HG02623 (cell line): ENCODE data around the gene FRMD5.
"Not testable (repeated sequence)": the region's sequence is repeated elsewhere in the genome, so short reads cannot be mapped to it uniquely, and the experiment has no call there.

ENCODE experiments used
- ATAC-seq: cut with Tn5 transposase; IDR thresholded peaks from one replicate; pipeline ENCODE4 v1.9.1; 2021; ENCODE audit warnings: moderate library complexity; ENCODE audit not compliant: unreplicated experiment

Gene FRMD5

DNA sequence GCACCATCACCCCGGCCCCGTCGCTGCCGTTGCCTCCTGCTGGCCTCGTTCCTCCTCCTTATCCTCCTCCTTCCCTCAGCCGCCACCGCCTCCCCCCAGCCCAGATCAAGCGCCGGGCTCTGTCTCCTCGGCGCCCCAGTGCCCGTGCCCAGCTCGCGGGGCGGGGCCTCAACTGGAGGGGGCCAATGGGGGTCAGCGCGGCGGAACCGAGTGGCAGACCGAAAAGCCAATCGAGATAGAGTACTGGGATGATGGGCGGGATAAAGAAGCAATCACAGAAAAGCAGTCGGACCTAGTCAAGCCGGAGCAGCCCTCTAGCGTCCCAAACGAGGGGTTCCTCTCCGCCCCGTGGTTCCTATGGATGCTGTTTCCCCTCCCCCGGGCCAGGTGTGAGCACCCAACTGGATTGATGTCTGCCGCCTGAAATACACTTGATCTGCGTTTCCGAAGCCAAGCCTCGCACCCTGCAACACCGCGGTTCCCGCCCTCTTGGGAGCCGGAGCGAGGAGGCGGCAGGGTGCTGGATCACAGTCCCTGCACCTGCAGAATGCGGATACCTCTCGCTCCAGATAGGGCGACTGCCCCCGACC, at the start of gene FRMD5:
TSS of gene FRMD5 (minus strand) at position 121 of the 590 bp plus-strand sequence.
- ATAC-seq, result peak; percentile 95

DNA sequence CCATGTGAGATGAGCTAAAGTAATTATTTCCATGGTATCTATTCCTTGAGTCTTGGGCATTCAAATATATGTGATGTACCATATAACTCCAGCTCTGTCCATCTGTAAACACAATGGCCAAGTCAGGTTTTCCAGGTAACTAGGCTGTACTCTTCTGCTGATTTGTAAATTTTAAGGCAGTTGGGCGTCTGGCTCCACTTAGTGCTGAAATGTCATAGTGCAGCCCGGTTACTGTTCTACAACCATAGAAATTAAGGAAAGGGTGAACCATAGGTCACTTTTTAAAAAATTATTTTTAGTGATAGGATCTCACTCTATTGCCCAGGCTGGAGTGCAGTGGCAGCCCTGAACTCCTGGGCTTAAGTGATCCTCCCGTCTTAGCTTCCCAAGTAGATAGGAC, 48.8 kb upstream of the FRMD5 start:
- no peak for ATAC-seq

DNA sequence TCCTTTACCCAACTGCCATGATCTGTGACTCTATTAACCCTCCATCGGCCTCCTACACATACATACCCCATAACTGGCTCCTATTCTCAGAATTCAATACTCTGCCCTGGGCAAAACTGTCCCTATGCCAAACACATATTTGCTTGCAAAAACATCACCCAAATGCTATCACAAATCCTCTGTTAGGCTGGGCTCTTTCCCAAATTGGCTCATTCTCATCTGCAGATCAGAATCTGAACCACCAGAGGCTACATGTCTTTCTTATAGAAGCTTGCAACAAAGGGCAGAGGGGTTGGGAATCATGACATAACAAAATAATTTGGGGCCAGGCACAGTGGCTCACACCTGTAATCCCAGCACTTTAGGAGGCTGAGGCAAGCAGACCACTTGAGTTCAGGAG, 48.1 kb upstream of the FRMD5 start:
- no peak for ATAC-seq

DNA sequence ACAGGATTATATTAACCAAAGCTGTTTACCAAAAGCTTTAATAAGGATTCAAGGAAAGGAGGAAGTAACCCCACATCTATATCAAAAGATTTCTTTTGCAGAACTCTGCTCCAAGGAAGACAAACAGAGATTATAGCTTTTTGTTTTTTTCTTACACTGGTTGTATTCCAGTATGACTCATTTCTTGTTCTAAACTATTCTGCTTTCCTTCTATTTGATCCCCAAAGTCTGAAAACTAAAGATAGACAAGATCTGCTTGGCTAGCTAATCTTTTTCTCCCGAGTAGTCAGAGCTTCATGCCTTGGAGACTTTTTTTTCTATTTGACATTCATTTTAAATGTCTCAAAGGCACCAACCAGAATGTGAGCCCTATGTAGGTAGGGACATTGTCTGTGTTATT, 36.8 kb upstream of the FRMD5 start:
- no peak for ATAC-seq

DNA sequence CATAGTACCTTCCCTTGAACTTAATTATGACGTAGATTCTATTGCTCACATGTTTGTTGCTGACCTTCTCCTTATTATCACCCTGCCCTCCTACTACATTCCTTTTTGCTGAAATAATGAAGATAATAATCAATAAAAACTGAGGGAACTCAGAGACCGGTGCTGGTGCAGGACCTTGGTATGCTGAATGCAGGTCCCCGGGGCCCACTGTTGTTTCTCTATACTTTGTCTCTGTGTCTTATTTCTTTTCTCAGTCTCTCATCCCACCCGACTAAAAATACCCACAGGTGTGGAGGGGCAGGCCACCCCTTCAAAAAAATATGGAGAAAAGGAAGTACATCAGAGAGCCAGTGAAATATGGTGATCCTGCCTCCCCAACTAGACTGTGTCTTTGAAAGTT, 34.2 kb upstream of the FRMD5 start:
- not testable (repeated sequence) for ATAC-seq

DNA sequence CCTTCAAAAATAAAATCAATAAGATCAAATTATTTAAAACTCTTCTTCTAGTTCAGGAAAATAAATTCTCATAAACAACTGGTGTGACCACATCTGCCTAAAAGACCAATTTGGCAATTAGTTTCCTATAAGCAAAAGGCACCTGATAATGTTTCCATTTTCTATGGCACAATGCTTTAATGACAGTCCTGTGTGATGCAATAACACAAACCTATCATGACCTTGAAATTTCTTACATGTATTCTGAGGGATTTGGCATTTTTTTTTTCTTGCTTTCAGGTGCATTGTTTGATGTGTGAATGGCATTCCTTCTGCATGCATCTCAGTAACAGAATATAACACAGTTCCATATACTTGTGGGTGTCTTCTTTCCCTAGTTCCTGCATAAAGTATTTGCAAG, 32.5 kb upstream of the FRMD5 start:
- no peak for ATAC-seq

DNA sequence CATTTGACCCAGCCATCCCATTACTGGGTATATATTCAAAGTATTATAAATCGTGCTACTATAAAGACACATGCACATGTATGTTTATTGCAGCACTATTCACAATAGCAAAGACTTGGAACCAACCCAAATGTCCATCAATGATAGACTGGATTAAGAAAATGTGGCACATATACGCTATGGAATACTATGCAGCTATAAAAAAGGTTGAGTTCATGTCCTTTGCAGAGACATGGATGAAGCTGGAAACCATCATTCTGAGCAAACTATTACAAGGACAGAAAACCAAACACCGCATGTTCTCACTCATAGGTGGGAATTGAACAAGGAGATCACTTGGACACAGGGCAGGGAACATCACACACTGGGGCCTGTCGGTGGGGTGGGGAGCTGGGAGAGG, 31.9 kb upstream of the FRMD5 start:
- not testable (repeated sequence) for ATAC-seq

DNA sequence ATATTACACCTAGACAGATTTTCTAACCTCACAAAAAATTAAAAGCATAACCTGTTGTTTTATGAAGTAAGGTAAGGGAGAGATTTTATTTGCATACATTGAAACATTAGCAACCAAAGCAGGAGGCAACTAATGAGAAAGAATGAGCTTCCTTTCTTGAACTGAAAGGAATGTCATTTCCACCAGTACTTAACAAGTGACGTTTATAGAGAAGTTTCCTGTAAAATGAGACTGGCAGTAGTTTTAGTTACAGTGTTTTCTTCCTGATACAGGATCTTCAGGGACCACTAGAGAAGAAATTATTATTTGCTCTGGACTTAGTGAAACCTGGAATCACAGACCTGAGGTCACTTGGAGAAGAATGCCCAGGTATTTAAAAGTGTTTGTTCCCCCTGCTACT, 27.4 kb upstream of the FRMD5 start:
- no peak for ATAC-seq

DNA sequence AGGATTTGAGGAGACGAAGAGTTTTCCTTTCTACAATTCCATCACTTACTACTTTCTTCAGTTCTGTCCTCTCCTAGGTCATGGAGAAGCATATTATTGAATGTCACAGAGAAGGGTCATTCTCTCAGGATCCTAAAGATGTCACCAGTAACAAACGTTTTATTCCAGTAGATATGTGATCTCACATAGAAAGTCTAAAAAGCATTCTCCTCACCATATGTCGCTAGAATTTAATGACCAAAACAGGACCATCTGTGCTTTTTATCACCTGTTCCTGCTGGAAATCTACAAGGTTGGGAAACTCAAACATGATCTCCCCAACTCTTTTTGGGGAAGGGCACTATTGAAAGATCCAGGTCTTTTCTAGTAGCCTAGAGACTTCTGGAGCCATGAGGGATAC, 24.0 kb upstream of the FRMD5 start:
- ATAC-seq, result no peak

DNA sequence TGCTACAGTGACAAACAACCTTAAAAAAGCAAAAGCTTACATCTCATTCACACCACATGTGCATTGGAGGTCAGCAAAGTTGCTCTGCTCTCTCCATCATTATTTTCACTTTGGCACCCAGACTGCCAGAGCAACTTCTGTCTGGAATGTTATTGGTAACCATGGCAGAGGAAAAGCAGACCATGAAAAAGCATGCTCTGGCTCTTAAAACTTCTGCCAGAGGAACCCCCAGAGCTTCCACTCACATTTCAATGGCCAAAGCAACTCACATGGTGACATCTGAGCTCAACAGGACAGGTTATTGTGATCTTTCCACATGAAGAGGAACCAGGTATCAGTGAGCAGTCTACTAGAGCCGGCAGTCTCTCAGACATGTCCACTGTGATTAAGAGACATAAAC, 21.9 kb upstream of the FRMD5 start:
- ATAC-seq, result no peak

DNA sequence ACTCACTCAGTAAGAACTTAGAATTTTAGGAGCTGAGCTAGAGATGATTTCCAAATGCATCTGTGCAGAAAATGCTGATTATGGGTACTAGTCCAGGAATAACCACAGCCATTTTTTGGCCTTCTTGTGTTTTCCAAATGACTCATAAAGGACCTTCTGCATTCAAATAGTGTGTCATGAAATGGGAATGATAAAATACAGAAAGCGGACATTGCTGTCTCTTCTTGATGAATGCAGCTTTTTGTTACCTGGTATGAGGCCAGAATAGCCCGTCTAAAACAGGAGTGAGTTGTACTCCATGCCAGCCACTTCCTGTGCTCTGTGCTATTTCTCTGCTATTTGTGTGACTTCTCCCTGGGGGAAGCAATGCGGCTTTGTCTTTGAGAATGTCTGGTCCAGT, 20.5 kb upstream of the FRMD5 start:
- ATAC-seq, result no peak

DNA sequence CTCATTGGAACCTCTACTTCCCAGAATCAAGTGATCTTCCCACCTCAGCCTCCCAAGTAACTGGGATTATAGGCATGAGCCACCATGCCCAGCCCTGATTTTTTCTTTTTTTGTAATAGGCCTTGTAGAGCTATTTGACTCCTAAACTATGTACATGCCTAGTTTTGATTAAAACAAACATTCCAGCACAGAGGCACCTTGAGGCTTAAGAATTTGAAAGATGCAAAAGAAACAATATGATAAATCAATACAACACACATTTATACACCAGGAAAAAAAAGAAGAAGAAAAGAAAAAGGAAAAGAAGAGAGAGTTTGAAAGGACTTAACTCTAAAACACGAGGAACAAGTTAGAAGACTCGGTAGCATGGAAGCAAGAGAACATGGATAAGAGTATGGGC, 13.9 kb upstream of the FRMD5 start:
- ATAC-seq, result no peak

DNA sequence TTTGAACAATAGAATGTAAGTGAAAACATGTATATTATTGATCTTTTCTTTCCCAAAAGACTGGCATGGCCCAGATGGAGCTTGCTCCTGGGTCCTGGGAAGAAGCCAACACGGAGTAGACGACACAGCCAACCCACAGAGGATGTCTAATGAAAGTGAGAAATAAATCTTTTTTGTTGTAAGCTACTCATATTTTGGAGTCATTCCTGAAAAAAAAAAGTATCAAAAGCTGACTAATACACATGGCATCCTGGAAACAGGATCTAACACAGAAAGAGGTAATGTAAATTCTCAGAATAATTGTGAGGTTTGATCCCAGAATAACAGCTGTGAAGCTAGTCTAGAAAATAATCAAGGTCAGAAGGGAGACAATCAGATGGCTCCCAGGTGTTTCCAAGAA, 12.6 kb upstream of the FRMD5 start:
- ATAC-seq, result no peak

DNA sequence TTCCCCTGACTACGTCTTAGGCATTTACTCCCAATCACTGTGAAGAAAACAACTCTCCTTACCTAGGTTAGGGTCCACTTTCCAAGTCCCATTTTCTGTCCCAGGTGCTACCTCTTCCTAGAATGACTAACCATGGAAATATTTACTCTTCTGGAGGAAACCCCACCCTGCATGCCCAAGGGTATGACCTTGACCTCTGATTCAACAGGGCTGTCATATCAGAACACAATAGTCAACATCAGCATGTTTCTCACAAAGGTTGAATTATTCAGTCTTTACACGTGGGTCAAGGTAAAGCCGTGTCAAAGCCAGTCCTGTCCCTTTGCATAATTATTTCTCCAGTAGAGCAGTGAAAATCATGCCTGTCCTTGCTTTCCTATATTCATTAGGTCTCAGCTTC, 4.3 kb upstream of the FRMD5 start:
- ATAC-seq, result no peak

DNA sequence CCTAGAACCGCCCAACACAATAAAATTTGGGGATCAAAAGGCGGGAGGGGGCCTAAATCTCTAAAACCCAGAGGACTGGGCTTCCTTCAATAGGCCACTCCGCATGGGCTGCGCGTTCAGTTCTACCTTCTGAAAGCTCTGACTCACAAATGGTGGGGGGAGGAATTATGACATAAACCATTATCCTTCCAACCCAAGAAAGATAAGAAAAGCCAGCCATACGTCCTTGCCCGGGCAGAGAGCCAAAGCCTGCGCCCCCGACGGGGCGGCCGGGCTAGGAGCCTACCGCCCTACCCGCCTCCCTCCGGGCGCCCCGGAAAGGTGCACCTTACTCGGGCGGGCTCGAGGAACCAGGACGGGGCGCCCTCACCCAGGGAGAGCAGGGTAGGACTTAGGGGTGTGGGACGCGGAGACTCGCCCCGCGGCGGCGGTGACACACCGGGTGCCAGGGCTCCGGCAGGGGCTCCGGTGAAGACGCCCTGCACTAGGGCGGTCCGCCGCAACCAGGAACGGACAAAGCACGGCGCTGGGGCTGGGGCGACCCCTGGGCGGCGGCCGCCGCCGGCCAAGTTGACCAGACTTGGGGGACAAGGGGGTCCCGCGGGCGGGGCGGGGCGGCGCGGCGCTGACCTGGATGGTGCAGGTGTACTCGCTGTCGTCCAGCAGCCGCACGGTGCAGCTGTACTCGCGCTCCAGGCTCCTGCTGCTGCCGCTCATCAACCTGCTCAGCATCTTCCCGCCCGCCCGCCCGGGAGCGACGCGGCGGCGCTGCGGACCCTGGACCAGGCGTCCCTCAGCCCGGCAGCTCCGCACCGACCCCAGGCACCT, 534 bp downstream of the FRMD5 start:
- ATAC-seq, result no peak

DNA sequence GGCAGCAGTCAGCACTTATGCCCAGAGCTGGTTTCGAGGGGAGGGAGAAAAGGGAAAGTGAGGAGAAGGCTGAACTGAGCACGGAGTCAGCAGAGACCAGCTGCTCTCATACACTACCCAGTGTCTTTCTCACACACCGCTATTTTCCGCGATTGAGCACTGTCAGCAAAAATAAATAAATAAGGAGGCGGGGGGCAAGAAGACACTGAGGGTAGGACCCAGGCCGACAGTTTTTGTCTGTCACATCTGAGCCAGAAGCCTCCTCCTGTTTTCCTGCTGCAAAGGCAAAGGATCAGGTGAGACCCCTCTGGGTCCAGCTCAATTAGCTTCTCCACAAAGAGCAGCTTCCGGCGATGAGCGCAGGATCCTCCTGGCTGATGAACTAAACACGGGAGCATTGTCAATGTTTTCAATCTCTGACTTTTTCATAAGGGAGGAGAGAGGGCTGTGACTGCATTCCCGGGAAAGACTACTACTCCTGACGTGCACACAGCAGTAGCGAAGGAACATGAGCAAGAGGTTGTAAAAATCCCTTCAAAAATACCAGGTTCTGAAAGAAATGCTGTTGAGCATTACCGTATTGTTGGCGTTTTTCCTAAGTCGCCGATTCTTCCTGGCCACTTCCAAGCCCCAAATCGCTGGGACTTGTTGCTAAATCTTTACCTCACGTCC, 1.3 kb downstream of the FRMD5 start:
- no peak for ATAC-seq

DNA sequence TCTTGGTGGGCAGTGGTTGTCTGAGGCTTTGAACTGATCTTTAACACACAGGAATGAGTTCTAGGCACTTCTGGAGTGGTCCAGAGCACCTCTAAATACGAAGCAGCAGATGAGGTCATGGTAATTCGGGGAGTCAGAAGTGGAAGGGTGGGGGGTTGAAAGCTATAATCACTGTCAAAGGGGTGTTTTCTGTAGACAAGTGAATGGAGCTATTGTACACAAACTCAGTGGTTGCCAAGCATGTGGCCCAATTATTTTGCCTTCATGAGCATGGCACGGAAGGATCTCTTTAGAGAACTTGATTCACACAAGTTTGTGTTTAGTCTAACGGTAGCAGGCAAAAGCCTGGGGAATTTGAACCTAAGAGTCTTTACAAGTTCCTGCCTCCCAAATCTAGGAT, 6.3 kb downstream of the FRMD5 start:
- no peak for ATAC-seq

DNA sequence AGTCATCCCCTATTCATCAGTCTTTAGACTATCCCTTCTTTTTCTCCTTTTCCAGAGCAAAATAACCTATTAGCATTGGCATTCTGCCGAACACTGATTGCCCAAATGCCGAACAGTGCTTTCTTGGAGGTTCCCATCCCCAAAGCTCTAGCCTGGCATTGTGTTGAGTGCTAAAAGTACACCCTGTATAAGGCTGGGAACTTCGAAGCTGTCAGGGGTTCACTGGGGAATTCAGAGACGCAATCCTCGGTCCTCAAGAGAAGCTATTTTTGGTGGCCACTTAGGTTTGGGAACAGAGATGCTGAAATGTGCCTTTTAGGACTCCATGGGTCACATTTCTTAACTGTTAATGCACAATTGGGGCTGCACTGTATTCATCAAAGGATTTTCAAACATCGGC, 8.4 kb downstream of the FRMD5 start:
- no peak for ATAC-seq

DNA sequence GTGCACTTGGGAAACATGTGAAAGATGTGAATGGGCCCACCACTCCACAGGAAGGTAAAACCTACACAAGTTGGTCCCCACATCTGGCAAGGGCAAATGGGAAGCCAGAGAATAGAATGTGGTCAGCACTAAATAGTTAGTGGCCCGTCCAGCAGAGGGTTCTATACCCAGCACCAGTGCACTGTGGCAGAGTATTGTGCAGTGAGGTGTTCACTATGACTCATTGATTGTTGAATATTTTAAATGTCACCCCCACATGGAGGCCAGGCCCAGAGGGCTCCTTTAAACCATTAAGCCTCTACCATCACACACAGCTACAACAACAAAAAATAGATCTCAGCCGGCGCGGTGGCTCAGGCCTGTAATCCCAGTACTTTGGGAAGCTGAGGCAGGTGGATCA, 11.7 kb downstream of the FRMD5 start:
- ATAC-seq, result no peak

DNA sequence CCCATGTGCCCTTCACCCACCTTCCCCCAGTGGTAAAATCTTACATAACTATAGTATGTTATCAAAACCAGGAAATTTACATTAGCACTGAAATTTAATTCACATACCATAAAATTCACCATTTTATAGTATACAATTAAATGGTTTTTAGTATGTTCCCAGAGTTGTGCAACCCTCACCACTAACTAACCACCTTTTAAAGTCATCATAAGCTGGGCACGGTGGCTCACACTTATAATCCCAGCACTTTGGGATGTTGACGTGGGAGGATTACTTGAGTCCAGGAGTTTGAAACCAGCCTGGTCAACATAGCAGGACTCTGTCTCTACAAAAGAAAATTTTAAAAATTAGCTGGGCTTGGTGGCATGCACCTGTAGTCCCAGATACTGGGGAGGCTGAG, 13.7 kb downstream of the FRMD5 start:
- ATAC-seq, result no peak

DNA sequence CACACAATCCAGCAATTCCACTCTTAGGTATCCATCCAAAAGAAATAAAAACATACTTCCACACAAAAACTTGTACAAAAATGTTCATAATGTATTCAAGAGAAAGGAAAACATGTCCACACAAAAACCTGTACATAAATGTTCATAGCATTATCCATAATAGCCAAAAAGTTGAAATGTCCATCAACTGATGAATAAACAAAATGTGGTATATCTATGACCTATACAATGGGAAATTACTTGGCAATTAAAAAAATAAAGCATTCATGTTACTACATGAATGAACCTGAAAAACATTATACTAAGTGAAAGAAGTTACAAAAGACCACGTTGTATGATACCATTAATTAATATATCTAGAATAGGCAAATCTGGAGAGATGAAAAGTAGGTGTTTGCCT, 17.9 kb downstream of the FRMD5 start:
- no peak for ATAC-seq

DNA sequence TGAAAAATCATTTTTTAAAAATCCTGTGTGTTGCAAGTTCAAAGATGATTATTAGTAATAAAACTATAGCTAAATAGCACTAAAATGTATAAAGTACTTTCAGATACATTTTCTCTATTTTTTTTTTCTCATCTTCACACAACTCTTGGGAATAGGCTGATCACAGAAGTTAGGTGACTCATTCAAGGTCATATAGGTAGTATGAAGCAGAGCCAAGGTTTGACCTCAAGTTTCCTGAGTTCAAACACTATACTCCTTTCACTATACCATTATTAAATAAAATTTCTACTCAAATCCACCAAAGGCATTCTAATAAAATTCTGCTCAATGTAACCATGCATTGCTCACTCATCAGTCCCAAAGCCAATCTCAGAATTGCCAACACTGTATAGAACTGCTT, 21.3 kb downstream of the FRMD5 start:
- no peak for ATAC-seq
